Liver (tissue), 3 donors: ENCODE results near the gene ZFHX2.

Experiments used
- CTCF ChIP-seq: fragments of 150-350 bp; IDR thresholded peaks from 2 replicates; pipeline ENCODE4 v1.5.1; 2017; ENCODE audit warnings: improper control_type of control experiment, low read depth, low read length; ENCODE audit not compliant: missing input control
- EGR1 ChIP-seq, 2 donors: IDR thresholded peaks; 2 replicates each; pipeline ENCODE4 v1.6.1; 2016 to 2018; ENCODE audit warnings: antibody characterized with exemption in 2 of 2, low read depth in 2 of 2
- MAX ChIP-seq: IDR thresholded peaks from 2 replicates; pipeline ENCODE4 v1.6.1; 2016; ENCODE audit warnings: antibody characterized with exemption
- RXRA ChIP-seq, 2 donors: IDR thresholded peaks; 2 replicates each; pipeline ENCODE4 v1.6.1; 2017 to 2018; ENCODE audit warnings: antibody characterized with exemption in 2 of 2, mild to moderate bottlenecking in 1 of 2
- SP1 ChIP-seq: IDR thresholded peaks from 2 replicates; pipeline ENCODE4 v1.6.1; 2018; ENCODE audit warnings: antibody characterized with exemption, mild to moderate bottlenecking
- donor health status: healthy.
- donor health status: healthy.

- TF ChIP-seq CTCF (no peak), SP1 (no peak), EGR1 (IDR thresholded peaks at IDR 0.05; ENCODE audit: low read depth in 2 of 2) (no peak), RXRA (IDR thresholded peaks at IDR 0.05) (no peak), MAX (no peak)
Observed at GRCh38 chr14:23550812-23551265, 726 bp downstream of the ZFHX2 start.
